Neural crest cell (in vitro differentiated cells): ENCODE results near the gene ZBTB45. TPM values are rescaled to one million over a fixed set of nuclear protein-coding genes. Genes with fewer than 3 reads are reported as not detected.

Experiments used
- DNase-seq: peaks from one replicate; pipeline ENCODE4 v3.0.0; 2021; ENCODE audit warnings: low read depth, mixed read lengths, low spot score
- H3K27ac Mint-ChIP-seq: one replicate; pipeline ENCODE4 v1.8.0; 2021; ENCODE audit warnings: mild to moderate bottlenecking, mixed read lengths; ENCODE audit not compliant: unreplicated experiment
- H3K27me3 Mint-ChIP-seq: 2 replicates; pipeline ENCODE4 v1.8.0; 2021; ENCODE audit warnings: low read depth, mild to moderate bottlenecking, mixed read lengths
- H3K36me3 Mint-ChIP-seq: 2 replicates; pipeline ENCODE4 v1.8.0; 2021; ENCODE audit warnings: low read depth, mild to moderate bottlenecking, mixed read lengths
- H3K4me1 Mint-ChIP-seq: 2 replicates; pipeline ENCODE4 v1.8.0; 2021; ENCODE audit warnings: mixed read lengths
- H3K4me3 Mint-ChIP-seq: one replicate; pipeline ENCODE4 v1.8.0; 2021; ENCODE audit warnings: mild to moderate bottlenecking, mixed read lengths
- H3K9me3 Mint-ChIP-seq: 2 replicates; pipeline ENCODE4 v1.8.0; 2021; ENCODE audit warnings: mixed read lengths
- total RNA-seq: library from RNA; stranded (reverse); gene quantifications from 2 replicates; pipeline ENCODE4 v1.2.1, GENCODE V29; 2021
- TF ChIP-seq, protein P1 (sequence below): fragments of 200-600 bp; sonication (generic); conservative IDR thresholded peaks from 2 replicates; pipeline ENCODE4 v1.5.0; 2021; ENCODE audit warnings: antibody characterized with exemption, mild to moderate bottlenecking

Gene ZBTB45
- total RNA-seq, 1 donor from 2014 or later = 27.3 TPM

DNA sequence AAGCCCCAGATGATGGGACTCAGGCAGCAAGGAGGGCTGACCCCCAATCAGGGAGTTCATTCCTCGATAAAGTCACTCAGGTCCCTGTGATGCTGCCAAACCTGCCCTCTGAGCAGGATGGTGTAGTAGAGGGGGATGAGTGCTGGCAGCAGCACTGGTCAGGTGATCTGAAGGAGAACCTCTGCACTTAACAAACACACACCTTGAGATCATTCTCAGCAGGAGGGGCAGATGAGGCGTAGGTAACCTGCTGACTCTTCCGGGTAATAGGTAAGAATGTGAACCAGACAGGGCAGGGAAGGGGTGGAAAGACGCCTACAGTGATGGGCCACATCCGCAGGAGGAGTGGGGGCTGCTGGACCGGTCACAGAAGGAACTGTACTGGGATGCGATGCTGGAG is 40.3 kb downstream of the ZBTB45 start:
- Mint-ChIP-seq H3K4me1 (peaks cover 25% of the 10 kb centered on the region), H3K27ac (no peak overlapping the region), H3K36me3 (peaks cover 2% of the 10 kb centered on the region), H3K4me3 (peak overlapping the region; percentile 54), H3K27me3 (peaks cover 7% of the 10 kb centered on the region), H3K9me3 (no peaks in the 10 kb centered on the region)
- DNase-seq = no peak
- TF ChIP-seq, protein P1, sequence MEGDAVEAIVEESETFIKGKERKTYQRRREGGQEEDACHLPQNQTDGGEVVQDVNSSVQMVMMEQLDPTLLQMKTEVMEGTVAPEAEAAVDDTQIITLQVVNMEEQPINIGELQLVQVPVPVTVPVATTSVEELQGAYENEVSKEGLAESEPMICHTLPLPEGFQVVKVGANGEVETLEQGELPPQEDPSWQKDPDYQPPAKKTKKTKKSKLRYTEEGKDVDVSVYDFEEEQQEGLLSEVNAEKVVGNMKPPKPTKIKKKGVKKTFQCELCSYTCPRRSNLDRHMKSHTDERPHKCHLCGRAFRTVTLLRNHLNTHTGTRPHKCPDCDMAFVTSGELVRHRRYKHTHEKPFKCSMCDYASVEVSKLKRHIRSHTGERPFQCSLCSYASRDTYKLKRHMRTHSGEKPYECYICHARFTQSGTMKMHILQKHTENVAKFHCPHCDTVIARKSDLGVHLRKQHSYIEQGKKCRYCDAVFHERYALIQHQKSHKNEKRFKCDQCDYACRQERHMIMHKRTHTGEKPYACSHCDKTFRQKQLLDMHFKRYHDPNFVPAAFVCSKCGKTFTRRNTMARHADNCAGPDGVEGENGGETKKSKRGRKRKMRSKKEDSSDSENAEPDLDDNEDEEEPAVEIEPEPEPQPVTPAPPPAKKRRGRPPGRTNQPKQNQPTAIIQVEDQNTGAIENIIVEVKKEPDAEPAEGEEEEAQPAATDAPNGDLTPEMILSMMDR = no peak

DNA sequence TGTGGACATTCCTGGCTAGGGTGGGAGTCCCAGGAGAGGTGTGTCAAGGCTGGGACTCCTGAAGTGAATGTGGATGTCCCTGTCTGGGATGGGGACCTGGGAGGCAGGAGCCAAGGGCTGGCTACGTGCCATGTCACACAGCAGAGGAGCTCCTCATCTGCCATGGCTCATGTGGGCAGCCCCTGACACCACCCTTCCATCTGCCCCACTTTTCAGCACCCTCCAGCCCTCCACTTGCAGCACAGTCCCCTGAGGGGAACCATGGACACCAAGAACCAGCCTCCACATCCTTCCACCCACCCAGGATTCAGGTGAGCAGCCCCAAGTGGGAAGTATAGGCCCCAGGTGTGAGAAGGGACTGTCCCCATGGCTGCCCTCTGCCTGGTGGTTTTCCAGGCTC is 41.7 kb downstream of the ZBTB45 start:
- TF ChIP-seq, protein P1 = no peak

DNA sequence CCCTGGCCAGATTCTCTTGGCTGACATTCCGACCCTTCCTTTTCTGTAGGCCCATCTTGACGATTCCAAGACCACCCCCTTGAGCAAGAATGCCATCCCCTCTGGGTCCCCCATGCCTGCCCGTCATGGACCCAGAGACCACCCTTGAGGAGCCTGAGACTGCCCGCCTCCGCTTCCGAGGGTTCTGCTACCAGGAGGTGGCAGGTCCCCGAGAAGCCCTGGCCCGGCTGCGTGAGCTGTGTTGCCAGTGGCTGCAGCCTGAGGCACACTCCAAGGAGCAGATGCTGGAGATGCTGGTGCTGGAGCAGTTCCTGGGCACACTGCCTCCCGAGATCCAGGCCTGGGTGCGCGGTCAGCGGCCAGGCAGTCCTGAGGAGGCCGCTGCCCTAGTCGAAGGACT is 42.5 kb downstream of the ZBTB45 start:
- peaks cover under 1% of the 10 kb centered on the region for H3K36me3 Mint-ChIP-seq
- peaks cover 7% of the 10 kb centered on the region for H3K27me3 Mint-ChIP-seq
- peak overlapping the region; percentile 90 for H3K27ac Mint-ChIP-seq
- H3K9me3 Mint-ChIP-seq = no peaks in the 10 kb centered on the region
- peaks cover 25% of the 10 kb centered on the region for H3K4me1 Mint-ChIP-seq
- no peak for DNase-seq
- TF ChIP-seq, protein P1 = no peak
- H3K4me3 Mint-ChIP-seq = peak overlapping the region; percentile 96

More for the DNA sequence above, 41.7 kb downstream of the ZBTB45 start:
- DNase-seq = no peak
- Mint-ChIP-seq H3K36me3 (peaks cover 2% of the 10 kb centered on the region), H3K27ac (no peak overlapping the region), H3K9me3 (no peaks in the 10 kb centered on the region), H3K27me3 (peaks cover 7% of the 10 kb centered on the region), H3K4me1 (peaks cover 25% of the 10 kb centered on the region), H3K4me3 (peak overlapping the region; percentile 47)

DNA sequence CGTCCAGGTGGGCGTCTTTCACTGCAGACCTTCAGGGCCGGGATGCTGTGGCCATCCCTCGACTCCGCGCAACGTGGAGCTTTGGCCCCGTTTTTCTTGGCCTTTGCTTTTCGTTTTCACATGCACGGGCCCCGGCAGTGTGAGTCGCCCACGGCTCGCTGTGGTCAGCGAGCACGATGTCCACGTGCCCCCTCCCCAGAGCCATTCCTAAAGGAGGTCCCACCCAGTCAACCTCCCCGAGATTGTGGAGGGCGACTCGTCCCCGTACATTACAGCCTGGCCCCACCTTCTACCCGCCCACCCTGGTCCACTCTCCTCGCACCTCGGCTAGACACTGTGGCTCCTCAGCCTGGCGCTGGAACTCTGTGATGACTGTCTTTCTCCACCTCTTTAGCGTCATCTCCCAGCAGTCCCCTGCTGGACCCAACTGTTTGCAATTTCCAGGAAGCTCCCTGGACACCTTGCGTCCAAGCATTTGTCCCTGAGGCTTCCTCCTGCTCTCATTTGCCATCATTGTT is 43.1 kb downstream of the ZBTB45 start:
- peaks cover 7% of the 10 kb centered on the region for H3K27me3 Mint-ChIP-seq
- peak overlapping the region; percentile 96 for H3K4me3 Mint-ChIP-seq
- no peak for DNase-seq
- TF ChIP-seq, protein P1 = no peak
- H3K36me3 Mint-ChIP-seq = no peaks in the 10 kb centered on the region
- H3K9me3 Mint-ChIP-seq = no peaks in the 10 kb centered on the region
- H3K27ac Mint-ChIP-seq = peak overlapping the region; percentile 90
- peaks cover 25% of the 10 kb centered on the region for H3K4me1 Mint-ChIP-seq

DNA sequence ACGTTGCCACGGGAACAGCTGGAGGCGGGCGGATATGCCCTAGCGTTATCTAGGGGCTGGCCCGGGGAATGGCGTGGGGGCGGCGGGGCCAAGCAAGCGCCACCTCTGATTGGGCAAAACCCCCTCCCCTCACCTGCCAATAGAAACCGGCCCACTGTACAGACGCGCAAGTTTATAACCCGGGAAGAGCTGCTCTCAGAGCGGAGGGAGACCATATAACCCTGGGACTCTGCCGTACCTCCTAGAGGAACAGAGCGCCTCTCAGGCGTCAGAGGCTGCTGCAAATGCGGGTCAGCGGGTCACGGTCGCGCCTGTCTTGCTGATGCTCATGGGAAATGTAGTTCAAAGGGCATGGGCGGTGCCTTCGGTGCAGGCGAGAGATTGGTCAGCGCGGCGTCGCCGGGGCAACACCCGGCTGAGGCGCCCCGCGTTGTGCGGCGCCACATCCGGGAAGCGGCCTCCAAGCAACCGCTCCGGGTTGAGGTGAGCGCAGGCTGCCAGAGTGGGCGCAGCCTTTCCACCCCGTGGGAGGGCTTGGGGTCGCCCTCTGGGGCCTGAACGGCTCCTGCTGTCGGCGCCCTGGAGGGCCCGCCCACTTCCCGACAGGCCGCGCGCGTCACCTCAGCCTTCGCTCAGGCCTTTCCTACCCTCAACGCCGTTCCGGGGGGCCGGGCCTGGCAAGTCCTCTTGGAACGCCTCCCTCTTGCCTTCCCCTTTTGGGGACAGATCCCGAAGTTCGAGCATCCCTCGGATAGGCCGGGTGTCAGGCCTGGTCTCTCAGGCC is 43.7 kb downstream of the ZBTB45 start, which contains the start of gene ZNF446:
ZNF446 (plus strand) TSS at position 639 of the 784 bp plus-strand sequence. CDS start 867 bp downstream, outside the sequence.
- DNase-seq = peak; percentile 92
- Mint-ChIP-seq H3K4me3 (peak within 1 kb of the TSS; percentile 96), H3K27ac (peak within 1 kb of the TSS; percentile 99), H3K27me3 (peaks cover 7% of the 10 kb centered on the region), H3K4me1 (peaks cover 25% of the 10 kb centered on the region), H3K36me3 (no peaks in the 10 kb centered on the region), H3K9me3 (no peaks in the 10 kb centered on the region)
- TF ChIP-seq, protein P1 = no peak
